Panc1 (cell line): ENCODE measurements around the gene RRP8. TPM values are rescaled to one million over a fixed set of nuclear protein-coding genes. Genes with fewer than 3 reads are reported as not detected.

Source experiments
- ATAC-seq: fragments of 200-7000 bp; cut with Tn5 transposase; 2 replicates; pipeline ENCODE4 v1.9.1; 2020; ENCODE audit warnings: mild to moderate bottlenecking, moderate library complexity
- BruUV-seq: library from RNA; stranded (reverse); fragments of 400-500 nt; replicated peaks from 2 replicates; lab custom pipeline; 2021; lab: Mats Ljungman, UMichigan
- CTCF ChIA-PET: fragments of 300-600 bp; sonication (Branson Sonifier 250); formaldehyde crosslinking; loops from one replicate; lab custom pipeline; 2022; ENCODE audit warnings: antibody characterized with exemption; lab: Charles Lee
- POLR2A ChIA-PET: fragments of 300-600 bp; sonication (Branson Sonifier 250); formaldehyde crosslinking; loops from one replicate; lab custom pipeline; 2022; ENCODE audit warnings: antibody characterized with exemption; lab: Charles Lee
- DNase-seq: peaks from one replicate; pipeline ENCODE4 v3.0.0-alpha.2; 2010; ENCODE audit warnings: low read depth, low spot score
- H3K27ac ChIP-seq: 2 replicates; pipeline ENCODE4 v1.5.1; 2011; ENCODE audit warnings: mild to moderate bottlenecking, low read length, inconsistent platforms
- H3K27me3 ChIP-seq: fragments of 200-500 bp; sonication (Bioruptor generic); 2 replicates; pipeline ENCODE4 v1.6.0; 2014; ENCODE audit warnings: low read length, inconsistent platforms; ENCODE audit not compliant: control insufficient read depth, insufficient read depth
- H3K36me3 ChIP-seq: fragments of 200-500 bp; sonication (Bioruptor generic); 2 replicates; pipeline ENCODE4 v1.5.1; 2014; ENCODE audit warnings: inconsistent platforms, mild to moderate bottlenecking, low read length, moderate library complexity; ENCODE audit not compliant: control insufficient read depth, insufficient read depth
- H3K4me1 ChIP-seq: 2 replicates; pipeline ENCODE4 v1.5.1; 2011; ENCODE audit warnings: inconsistent platforms, mild to moderate bottlenecking, low read length, moderate library complexity; ENCODE audit not compliant: control insufficient read depth, insufficient read depth
- H3K4me3 ChIP-seq, 2 experiments: 2 replicates each; pipeline ENCODE4 v1.5.1; 2011 to 2012; ENCODE audit warnings: low read depth in 2 of 2, low read length in 2 of 2, mild to moderate bottlenecking in 2 of 2, inconsistent platforms in 1 of 2, moderate library complexity in 1 of 2
- H3K9me3 ChIP-seq: fragments of 200-500 bp; sonication (Bioruptor generic); 2 replicates; pipeline ENCODE4 v1.5.1; 2014; ENCODE audit warnings: low read depth, mild to moderate bottlenecking, inconsistent platforms, low read length, moderate library complexity; ENCODE audit not compliant: control insufficient read depth, insufficient read depth
- POLR2AphosphoS5 ChIP-seq: IDR thresholded peaks from 2 replicates; pipeline ENCODE4 v1.6.1; 2012; ENCODE audit warnings: mild to moderate bottlenecking, low read depth, low read length, moderate library complexity
- SIN3A ChIP-seq: IDR thresholded peaks from 2 replicates; pipeline ENCODE4 v1.6.1; 2012; ENCODE audit warnings: low read depth, mild to moderate bottlenecking, low read length, moderate library complexity, borderline replicate concordance; ENCODE audit not compliant: insufficient read depth
- TCF7L2 ChIP-seq: IDR thresholded peaks from 2 replicates; pipeline ENCODE4 v1.6.1; 2011; ENCODE audit warnings: mild to moderate bottlenecking, low read depth, low read length, inconsistent platforms
- in situ Hi-C: cut with HindIII; loops from 2 replicates; pipeline ENCODE4 v1.10.0; 2016; ENCODE audit warnings: low sequenced_read_pairs, low pct_unique_long_range_greater_than_20kb
- intact Hi-C: fragments of 100-400 bp; cut with micrococcal nuclease; formaldehyde crosslinking; loops from one replicate; pipeline ENCODE4 v1.10.0; 2022; ENCODE audit not compliant: unreplicated experiment
- total RNA-seq: library from RNA; stranded (reverse); gene quantifications from one replicate; pipeline ENCODE4 v1.2.1, GENCODE V29; 2021; ENCODE audit not compliant: unreplicated experiment
- TF ChIP-seq, protein P1 (sequence below): fragments of 450-650 bp; IDR thresholded peaks from 2 replicates; pipeline ENCODE4 v1.5.1; 2017; ENCODE audit warnings: mild to moderate bottlenecking
- TF ChIP-seq, protein P2 (sequence below), 2 experiments: IDR thresholded peaks; 2 replicates each; pipeline ENCODE4 v1.6.1; 2011 to 2012; ENCODE audit warnings: low read depth in 2 of 2, control low read depth in 1 of 2, low read length in 1 of 2, mild to moderate bottlenecking in 1 of 2, moderate library complexity in 1 of 2; ENCODE audit not compliant: insufficient read depth in 1 of 2

Gene RRP8
- total RNA-seq, 1 experiment from 2014 or later, result 23.1 TPM

DNA sequence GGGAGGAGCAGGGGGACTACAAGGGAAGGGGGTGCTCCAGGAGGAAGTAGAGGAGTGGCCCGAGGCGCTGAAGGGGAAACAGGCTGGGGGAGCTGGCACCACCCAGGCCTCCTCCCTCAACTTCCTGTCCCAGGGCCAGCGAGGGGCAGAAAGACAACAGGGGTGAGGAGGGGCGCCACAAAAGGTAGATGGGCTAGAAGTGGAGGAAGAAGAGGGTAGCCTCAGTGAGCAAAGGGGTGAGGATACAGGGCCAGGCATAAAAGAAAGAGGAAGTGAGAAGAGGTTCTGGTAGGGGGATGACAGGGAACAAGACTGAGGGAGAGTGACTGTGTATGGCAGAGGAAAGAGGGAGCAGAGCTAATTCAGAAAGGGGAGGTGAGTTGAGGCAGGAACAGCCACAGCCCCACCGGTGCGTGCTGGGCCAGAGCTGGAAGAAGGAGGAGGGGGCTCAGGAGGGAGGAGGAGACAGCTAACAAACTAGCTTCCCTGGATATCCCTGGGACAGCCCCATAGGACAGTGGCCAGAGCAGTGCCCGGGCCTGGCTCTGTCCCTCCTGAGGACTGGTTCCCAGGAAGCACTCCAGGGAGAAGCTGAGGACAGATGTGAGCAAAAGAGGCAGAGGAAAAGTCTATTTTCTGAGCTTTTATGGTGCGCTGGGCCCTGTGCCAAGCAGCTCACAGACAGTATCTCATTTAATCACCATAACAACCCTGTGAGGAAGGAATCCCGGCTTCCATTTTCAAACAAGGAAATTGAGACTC lies 43.7 kb upstream of the RRP8 start:
- no peak for ATAC-seq
- intact Hi-C loops, result no loop called here
- H3K27ac ChIP-seq, result no peak overlapping the region
- no peak for DNase-seq
- POLR2A ChIA-PET, result no interaction called here
- CTCF ChIA-PET, result interaction anchor here (0.5 to 0.6 kb wide), 2 partner anchors 11 to 41 kb away, joined by 3 read pairs; no protein-coding TSS in a partner anchor
- H3K4me3 ChIP-seq, result no peak overlapping the region
- no peak for TF ChIP-seq POLR2AphosphoS5
- TF ChIP-seq TCF7L2, result no peak
- TF ChIP-seq, protein P1, sequence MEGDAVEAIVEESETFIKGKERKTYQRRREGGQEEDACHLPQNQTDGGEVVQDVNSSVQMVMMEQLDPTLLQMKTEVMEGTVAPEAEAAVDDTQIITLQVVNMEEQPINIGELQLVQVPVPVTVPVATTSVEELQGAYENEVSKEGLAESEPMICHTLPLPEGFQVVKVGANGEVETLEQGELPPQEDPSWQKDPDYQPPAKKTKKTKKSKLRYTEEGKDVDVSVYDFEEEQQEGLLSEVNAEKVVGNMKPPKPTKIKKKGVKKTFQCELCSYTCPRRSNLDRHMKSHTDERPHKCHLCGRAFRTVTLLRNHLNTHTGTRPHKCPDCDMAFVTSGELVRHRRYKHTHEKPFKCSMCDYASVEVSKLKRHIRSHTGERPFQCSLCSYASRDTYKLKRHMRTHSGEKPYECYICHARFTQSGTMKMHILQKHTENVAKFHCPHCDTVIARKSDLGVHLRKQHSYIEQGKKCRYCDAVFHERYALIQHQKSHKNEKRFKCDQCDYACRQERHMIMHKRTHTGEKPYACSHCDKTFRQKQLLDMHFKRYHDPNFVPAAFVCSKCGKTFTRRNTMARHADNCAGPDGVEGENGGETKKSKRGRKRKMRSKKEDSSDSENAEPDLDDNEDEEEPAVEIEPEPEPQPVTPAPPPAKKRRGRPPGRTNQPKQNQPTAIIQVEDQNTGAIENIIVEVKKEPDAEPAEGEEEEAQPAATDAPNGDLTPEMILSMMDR, result no peak
- no peak for TF ChIP-seq SIN3A
- TF ChIP-seq, protein P2, sequence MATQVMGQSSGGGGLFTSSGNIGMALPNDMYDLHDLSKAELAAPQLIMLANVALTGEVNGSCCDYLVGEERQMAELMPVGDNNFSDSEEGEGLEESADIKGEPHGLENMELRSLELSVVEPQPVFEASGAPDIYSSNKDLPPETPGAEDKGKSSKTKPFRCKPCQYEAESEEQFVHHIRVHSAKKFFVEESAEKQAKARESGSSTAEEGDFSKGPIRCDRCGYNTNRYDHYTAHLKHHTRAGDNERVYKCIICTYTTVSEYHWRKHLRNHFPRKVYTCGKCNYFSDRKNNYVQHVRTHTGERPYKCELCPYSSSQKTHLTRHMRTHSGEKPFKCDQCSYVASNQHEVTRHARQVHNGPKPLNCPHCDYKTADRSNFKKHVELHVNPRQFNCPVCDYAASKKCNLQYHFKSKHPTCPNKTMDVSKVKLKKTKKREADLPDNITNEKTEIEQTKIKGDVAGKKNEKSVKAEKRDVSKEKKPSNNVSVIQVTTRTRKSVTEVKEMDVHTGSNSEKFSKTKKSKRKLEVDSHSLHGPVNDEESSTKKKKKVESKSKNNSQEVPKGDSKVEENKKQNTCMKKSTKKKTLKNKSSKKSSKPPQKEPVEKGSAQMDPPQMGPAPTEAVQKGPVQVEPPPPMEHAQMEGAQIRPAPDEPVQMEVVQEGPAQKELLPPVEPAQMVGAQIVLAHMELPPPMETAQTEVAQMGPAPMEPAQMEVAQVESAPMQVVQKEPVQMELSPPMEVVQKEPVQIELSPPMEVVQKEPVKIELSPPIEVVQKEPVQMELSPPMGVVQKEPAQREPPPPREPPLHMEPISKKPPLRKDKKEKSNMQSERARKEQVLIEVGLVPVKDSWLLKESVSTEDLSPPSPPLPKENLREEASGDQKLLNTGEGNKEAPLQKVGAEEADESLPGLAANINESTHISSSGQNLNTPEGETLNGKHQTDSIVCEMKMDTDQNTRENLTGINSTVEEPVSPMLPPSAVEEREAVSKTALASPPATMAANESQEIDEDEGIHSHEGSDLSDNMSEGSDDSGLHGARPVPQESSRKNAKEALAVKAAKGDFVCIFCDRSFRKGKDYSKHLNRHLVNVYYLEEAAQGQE (IDR thresholded peaks at IDR 0.05; ENCODE audit: insufficient read depth in 1 of 2, low read depth in 2 of 2, low read length in 1 of 2), result no peak
- peaks cover 41% of the 10 kb centered on the region for H3K27me3 ChIP-seq
- BruUV-seq, result no TSS peak
- no peaks in the 10 kb centered on the region for H3K4me1 ChIP-seq
- in situ Hi-C loops, result no loop called here
- no peaks in the 10 kb centered on the region for H3K9me3 ChIP-seq
- no peaks in the 10 kb centered on the region for H3K36me3 ChIP-seq

DNA sequence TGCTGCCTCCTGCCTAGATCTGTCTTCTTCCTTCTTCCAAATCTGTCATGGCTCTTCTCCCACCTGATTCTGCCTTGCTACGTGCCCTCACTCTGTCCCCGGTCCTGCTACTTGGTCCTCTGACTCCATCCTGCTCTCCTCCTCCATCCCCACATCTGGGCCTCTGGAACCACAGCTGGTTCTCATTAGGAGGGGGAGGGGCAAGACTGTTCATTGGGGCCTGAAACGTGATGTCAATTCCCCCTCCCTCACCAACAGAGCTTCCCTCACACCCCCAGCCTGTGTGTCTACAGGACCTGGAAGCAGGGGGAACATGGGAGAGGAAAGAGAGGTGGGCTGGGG lies 43.1 kb upstream of the RRP8 start:
- CTCF ChIA-PET, result no interaction called here
- no peak for ATAC-seq
- Histone ChIP-seq H3K4me3 (no peak overlapping the region), H3K4me1 (no peaks in the 10 kb centered on the region), H3K36me3 (no peaks in the 10 kb centered on the region), H3K9me3 (no peaks in the 10 kb centered on the region), H3K27ac (no peak overlapping the region), H3K27me3 (peaks cover 37% of the 10 kb centered on the region)
- POLR2A ChIA-PET, result no interaction called here
- no TSS peak for BruUV-seq
- in situ Hi-C loops, result no loop called here
- intact Hi-C loops, result no loop called here
- DNase-seq, result no peak
- TF ChIP-seq, protein P2 (IDR thresholded peaks at IDR 0.05; ENCODE audit: insufficient read depth in 1 of 2, low read depth in 2 of 2, low read length in 1 of 2), result no peak
- TF ChIP-seq TCF7L2 (no peak), SIN3A (no peak), POLR2AphosphoS5 (no peak)
- TF ChIP-seq, protein P1, result no peak
